ENCODE results near the gene MAPK8. TPM values are rescaled to one million over a fixed set of nuclear protein-coding genes. Genes with fewer than 3 reads are reported as not detected.

MAPK8 gene
- total and polyA plus RNA-seq, 2 of the 4 experiments (the other 2 are of a cell fraction) = 41.5 to 54.7 TPM

- no peak overlapping the region for H3K23ac ChIP-seq (ENCODE audit: low read depth, low read length)
- H4K8ac ChIP-seq (ENCODE audit: low read depth in 2 of 2, low read length in 2 of 2) = no peak overlapping the region
- dilution Hi-C loops (cut with HindIII; ENCODE audit: low sequenced_read_pairs, unreplicated experiment) = no loop called here
- ATAC-seq (ENCODE audit: low read depth) (no peak), DNase-seq (no peak)
- ChIA-PET POLR2A (ENCODE audit: unreplicated experiment) (no interaction called here), CTCF (no interaction called here)
- no peak overlapping the region for H2BK120ac ChIP-seq (ENCODE audit: low read depth, low read length)
- no peaks in the 10 kb centered on the region for H3K27me3 ChIP-seq (ENCODE audit: control insufficient read depth, insufficient read depth, low read length)
- no peak overlapping the region for H3K4me3 ChIP-seq (ENCODE audit: insufficient read depth, low read depth, low read length)
- no peak overlapping the region for H3K56ac ChIP-seq (ENCODE audit: extremely low read depth, insufficient read depth, low read length)
- peaks cover 3% of the 10 kb centered on the region; the same call in 1 of the 2 replicates for H3K4me1 ChIP-seq (ENCODE audit: control insufficient read depth, insufficient read depth, low read length)
- TF ChIP-seq BHLHE40 (IDR thresholded peaks at IDR 0.05; ENCODE audit: low read depth, low read length) (no peak), FOS (IDR thresholded peaks at IDR 0.05; ENCODE audit: low read depth, low read length) (no peak), RAD21 (IDR thresholded peaks at IDR 0.05; ENCODE audit: low read length) (no peak), POLR2A (IDR thresholded peaks at IDR 0.05; ENCODE audit: low read depth, low read length) (no peak), RFX5 (IDR thresholded peaks at IDR 0.05; ENCODE audit: low read depth, low read length) (no peak), MAZ (IDR thresholded peaks at IDR 0.05; ENCODE audit: borderline replicate concordance, low read depth, low read length) (no peak), CTCF (conservative IDR thresholded peaks at IDR 0.05; ENCODE audit: low read depth, low read length) (no peak), CEBPB (IDR thresholded peaks at IDR 0.05; ENCODE audit: low read depth, low read length) (no peak), MAFK (IDR thresholded peaks at IDR 0.05; ENCODE audit: low read depth, low read length) (no peak)
- no CpG with 5 or more reads among the region's 3 CpGs for WGBS, 2 experiments (ENCODE audit: extremely low coverage in 2 of 2, insufficient read length in 1 of 2)
- no peak overlapping the region for H2BK15ac ChIP-seq (ENCODE audit: low read depth, low read length)
- H4K5ac ChIP-seq (ENCODE audit: low read depth, low read length) = no peak overlapping the region
- H2BK5ac ChIP-seq (ENCODE audit: low read depth, low read length, poor library complexity, severe bottlenecking) = no peak overlapping the region
- no peak overlapping the region for H3K4me2 ChIP-seq (ENCODE audit: low read depth, low read length)
- no peak overlapping the region for H2AFZ ChIP-seq (replicated peaks; ENCODE audit: low read length, poor library complexity)
- H3K14ac ChIP-seq (replicated peaks; ENCODE audit: low read depth, low read length) = no peak overlapping the region
- no peak overlapping the region for H3K27ac ChIP-seq (ENCODE audit: insufficient read depth, low read length)
- no peak overlapping the region for H3K9ac ChIP-seq (ENCODE audit: low read depth, low read length)
- H2AK5ac ChIP-seq (ENCODE audit: low read depth, low read length) = no peak overlapping the region
- intact Hi-C loops (cut with micrococcal nuclease) = no loop called here
- no TSS peak for BruUV-seq (replicated peaks)
- peaks cover 19 to 20% of the 10 kb centered on the region in 2 experiments for H3K79me1 ChIP-seq (ENCODE audit: low read depth in 1 of 2, low read length in 2 of 2)
- no peak overlapping the region for H4K91ac ChIP-seq (ENCODE audit: insufficient read depth, low read depth, low read length)
- no peak overlapping the region for H3K4ac ChIP-seq (ENCODE audit: low read depth, low read length)
- in situ Hi-C loops (cut with MboI; ENCODE audit: low sequenced_read_pairs) = no loop called here
- H4K20me1 ChIP-seq (ENCODE audit: insufficient read depth, low read length) = peaks cover 7% of the 10 kb centered on the region; the same call in 1 of the 2 replicates
- H3K36me3 ChIP-seq (ENCODE audit: control insufficient read depth, insufficient read depth, low read length) = no peaks in the 10 kb centered on the region
- H3K9me1 ChIP-seq (ENCODE audit: insufficient read depth, low read length) = peaks cover 3% of the 10 kb centered on the region; the same call in 1 of the 2 replicates
- H3K9me3 ChIP-seq (ENCODE audit: control insufficient read depth, insufficient read depth, low read length) = peaks cover 3% of the 10 kb centered on the region; the same call in 1 of the 2 replicates
- no peak overlapping the region for H2BK20ac ChIP-seq (ENCODE audit: low read depth, low read length)
- H2AK9ac ChIP-seq (replicated peaks; ENCODE audit: low read depth, low read length, poor library complexity) = no peak overlapping the region
- no peak overlapping the region for H3K18ac ChIP-seq (ENCODE audit: low read depth, low read length)
These were observed 72.2 kb downstream of the MAPK8 start for GRCh38 chr10:48378675-48379074.

Data from IMR-90 (cell line).